HPDE6-E6E7 (cell line): ENCODE measurements around the gene FAM118A.
"Not testable (repeated sequence)": the region's sequence is repeated elsewhere in the genome, so short reads cannot be mapped to it uniquely, and the experiment has no call there.

Experiments
- DNase-seq: peaks from one replicate; pipeline ENCODE4 v3.0.0; 2011; ENCODE audit warnings: missing footprints; ENCODE audit errors: extremely low spot score

Gene FAM118A

DNA sequence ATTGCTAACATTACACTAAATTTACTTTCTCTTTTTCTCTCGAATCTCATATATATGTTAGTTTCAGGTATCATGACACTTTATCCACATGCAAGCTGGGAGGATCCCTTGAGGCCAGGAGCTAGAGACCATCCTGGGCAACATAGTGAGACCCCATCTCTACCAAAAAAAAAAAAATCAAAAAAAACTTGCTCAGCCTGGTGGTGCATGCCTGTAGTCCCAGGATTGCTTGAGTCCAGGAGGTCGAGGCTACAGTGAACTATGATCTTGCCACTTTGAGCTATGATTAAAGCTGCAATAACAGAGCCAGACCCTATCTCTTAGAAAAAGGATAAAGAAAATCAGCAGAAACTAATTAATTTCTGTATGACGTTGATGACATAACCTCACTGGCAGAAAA, 28.7 kb upstream of the FAM118A start:
- DNase-seq: no peak

DNA sequence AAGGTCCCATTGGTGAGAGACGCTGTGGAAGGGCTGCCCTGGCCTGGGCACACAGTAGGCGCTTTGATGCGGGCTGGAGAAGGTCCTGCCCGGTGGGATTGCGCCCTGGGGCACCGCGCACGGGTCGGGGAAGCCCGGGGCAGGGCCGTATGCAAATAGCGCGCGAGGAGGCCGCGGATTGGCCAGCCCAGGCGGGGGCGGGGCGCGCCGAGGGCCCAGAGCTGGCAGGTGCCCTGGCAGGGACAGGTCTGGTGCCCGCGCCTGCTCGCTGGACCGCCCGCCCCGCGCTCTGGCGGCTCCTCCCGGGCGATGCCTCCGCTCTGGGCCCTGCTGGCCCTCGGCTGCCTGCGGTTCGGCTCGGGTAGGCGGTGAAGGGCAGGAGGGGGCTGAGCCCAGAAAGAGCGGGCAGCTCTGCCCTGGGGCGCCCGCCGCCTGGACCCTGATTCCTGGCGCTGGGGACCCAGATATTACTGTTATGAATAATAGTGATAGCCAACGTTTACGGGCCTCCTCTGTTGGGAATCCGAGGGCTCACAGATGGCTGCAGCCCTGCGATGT, 24.9 kb upstream of the FAM118A start, which contains the start of gene UPK3A:
Gene UPK3A (plus strand): TSS at position 245 of the 558 bp plus-strand sequence. CDS start 65 bp downstream, at position 310.
- DNase-seq: no peak

GRCh38 chr22:45285263-45286058, 24.3 kb upstream of the FAM118A start:
- no peak for DNase-seq

- no peak for DNase-seq
Observed at GRCh38 chr22:45286854-45287551, 22.7 kb upstream of the FAM118A start.

- DNase-seq: no peak
Observed at GRCh38 chr22:45290410-45290936, 19.3 kb upstream of the FAM118A start.

- DNase-seq: no peak
Observed at GRCh38 chr22:45291061-45291930, 18.4 kb upstream of the FAM118A start.

DNA sequence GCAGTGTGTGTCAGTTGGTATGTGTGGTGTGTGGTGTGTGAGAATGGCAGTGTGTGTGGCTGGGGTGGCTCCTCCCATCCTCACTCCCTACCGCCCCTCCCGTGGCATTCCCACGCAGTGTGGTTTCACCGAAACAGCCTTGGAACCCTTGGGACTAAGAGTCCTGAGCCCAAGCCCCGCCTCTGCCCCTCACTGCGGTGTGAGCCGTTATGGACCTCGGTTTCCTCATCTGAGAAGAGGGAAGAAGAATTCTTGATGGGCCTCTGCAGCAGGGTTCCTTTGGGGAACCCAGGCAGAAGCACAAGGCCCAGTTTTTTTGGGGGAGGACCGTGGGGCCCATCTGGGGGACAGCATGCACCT, 17.8 kb upstream of the FAM118A start:
- no peak for DNase-seq

- no peak for DNase-seq
Observed at GRCh38 chr22:45292731-45293442, 16.8 kb upstream of the FAM118A start.

- DNase-seq: no peak
Observed at GRCh38 chr22:45294030-45294429, 15.7 kb upstream of the FAM118A start.

DNA sequence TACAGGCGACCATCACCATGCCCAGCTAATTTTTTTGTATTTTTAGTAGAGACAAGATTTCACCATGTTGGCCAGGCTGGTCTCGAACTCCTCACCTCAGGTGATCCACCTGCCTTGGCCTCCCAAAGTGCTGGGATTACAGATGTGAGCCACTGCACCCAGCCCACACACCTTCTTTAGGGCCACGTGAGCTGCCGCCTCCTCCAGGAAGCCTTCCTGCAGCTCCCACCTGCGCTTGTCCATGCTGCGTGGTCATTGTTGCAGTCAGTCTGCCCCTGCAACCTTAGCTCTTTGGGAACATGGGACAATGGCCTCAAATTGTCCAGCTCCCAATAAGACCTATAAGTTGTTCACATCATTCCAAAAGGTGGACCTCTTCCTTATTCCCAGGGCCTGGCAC, 14.7 kb upstream of the FAM118A start:
- DNase-seq: not testable (repeated sequence)

- no peak for DNase-seq
Observed at GRCh38 chr22:45295492-45295891, 14.2 kb upstream of the FAM118A start.

- no peak for DNase-seq
Observed at GRCh38 chr22:45296628-45297297, 13.0 kb upstream of the FAM118A start.

GRCh38 chr22:45298934-45299505, 10.7 kb upstream of the FAM118A start:
- no peak for DNase-seq

DNA sequence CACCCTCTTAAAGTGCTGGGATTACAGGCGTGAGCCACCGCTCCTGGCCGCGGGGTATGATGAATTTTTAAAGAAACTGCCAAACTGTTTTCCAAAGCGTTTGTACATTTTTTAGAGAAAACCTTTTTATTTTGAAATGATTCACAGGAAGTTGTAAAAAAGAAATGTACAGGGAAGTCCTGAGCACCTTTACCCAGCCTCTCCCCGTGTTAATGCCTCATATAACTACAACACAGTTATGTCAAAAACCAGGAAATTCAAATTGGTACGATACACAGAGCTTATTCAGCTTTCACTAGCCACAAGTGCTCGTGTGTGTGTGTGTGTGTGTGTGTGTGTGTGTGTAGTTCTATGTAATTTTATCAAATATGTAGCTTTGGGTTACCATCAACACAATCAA, 7.0 kb upstream of the FAM118A start:
- DNase-seq: no peak

GRCh38 chr22:45303181-45303580, 6.6 kb upstream of the FAM118A start:
- no peak for DNase-seq

DNA sequence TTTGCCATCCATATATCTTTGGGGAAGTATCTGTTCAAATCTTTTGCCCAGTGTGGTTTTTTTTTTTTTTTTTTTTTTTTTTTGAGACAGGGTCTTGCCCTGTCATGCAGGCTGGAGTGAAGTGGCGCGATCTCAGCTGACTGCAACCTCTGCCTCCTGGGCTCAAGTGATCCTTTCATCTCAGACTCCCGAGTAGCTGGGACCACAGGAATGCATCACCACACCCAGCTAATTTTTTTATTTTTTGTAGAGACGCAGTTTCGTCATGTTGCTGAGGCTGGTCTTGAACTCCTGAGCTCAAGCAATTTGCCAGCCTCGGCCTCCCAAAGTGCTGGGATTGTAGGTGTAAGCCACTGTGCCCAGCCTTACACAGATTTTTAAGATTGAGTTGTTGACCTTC, 4.8 kb upstream of the FAM118A start:
- DNase-seq: no peak

DNA sequence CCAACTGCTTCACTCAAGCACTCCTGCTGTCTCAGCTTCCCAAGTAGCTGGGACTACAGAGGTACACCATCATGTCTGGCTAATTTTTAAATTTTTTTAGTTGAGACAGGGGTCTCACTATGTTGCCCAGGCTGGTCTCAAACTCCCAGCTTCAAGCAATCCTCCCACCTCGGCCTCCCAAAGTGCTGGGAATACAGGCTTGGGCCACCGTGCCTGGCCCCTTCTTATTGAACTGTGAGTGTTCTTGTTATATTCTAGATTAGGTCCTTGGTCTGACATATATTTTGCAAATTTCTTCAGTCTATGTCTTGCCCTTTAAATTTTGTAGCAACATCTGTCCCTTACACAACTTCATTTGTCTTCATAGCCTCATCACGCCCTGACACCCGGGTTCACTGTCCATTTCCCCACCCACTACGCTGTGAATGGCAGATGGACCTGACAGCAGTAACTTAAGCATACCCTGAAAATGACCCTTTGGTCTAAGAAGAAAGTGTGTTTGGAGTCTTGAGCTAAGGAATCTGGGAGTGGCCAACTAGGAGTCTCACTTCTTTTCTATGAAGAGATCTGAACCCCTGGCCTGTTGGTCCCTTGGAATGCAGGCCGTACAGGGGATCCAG, 4.2 kb upstream of the FAM118A start:
- no peak for DNase-seq

GRCh38 chr22:45306139-45306538, 3.6 kb upstream of the FAM118A start:
- DNase-seq: no peak

DNA sequence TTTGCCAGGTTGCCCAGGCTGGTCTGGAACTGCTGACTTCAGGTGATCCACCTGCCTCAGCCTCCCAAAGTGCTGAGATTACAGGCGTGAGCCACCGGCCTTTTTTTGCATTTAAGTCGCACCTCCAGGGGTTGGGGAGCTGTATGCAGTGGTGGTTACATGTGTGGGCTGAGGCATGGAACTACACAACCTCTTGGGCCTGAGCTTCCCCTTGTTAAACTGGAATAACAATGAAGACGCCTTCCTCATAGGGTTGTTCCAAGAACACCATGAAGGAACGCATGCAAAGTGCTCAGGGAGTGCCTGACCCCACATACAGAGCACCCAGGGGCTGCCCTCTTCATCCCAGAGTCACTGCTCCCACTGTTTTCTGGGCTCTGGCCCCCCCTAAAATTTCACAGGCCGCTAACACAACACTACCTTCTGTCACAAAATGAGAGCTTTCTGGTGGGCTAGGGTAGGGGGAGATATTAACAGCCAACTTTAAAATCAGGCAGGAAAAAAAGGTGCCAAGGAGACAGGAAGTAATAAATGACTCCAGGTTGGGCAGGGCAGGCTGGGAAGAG, 1.3 kb upstream of the FAM118A start:
- DNase-seq: no peak
